NOMO-1 treated with DMSO at 0.1 percent for 48 hours (cell line): Measurements from ENCODE around the gene SMTN.
"Not testable (repeated sequence)": the region's sequence is repeated elsewhere in the genome, so short reads cannot be mapped to it uniquely, and the experiment has no call there.

Experiments
- DNase-seq: peaks from one replicate; lab custom pipeline; 2025; ENCODE audit not compliant: unreplicated experiment; lab: John Stamatoyannopoulos, UW

Gene SMTN

GRCh38 chr22:31069691-31070314 is 11.3 kb upstream of the SMTN start:
- DNase-seq = not testable (repeated sequence)

GRCh38 chr22:31073125-31073524 is 8.0 kb upstream of the SMTN start:
- DNase-seq = not testable (repeated sequence)

DNA sequence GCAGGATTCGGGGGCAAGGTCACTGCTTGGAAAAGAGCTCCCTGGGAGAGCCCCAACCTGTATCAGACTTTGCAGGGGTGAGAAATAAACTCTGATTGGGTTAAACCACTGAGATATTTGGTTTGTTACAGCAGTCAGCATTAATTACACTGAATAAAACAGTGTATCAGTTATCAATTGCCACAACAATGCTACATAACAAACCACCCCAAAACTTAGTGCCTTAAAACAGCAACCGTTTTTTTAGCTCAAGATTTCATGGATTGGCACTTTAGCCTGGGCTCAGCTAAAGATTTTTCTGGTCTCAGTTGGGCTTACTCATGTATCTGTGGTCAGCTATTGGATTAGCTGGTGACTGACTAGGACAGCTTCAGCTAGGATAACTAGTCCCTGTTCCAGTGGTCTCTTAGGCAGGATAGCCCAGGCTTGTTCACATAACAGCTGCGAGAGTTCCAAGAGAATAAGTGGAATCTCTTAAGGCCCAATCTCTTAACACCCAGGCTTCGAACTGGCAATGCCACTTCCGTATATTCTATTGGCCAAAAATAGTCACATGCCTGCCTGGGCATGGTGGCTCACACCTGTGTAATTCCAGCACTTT is 7.5 kb upstream of the SMTN start:
- DNase-seq = not testable (repeated sequence)

DNA sequence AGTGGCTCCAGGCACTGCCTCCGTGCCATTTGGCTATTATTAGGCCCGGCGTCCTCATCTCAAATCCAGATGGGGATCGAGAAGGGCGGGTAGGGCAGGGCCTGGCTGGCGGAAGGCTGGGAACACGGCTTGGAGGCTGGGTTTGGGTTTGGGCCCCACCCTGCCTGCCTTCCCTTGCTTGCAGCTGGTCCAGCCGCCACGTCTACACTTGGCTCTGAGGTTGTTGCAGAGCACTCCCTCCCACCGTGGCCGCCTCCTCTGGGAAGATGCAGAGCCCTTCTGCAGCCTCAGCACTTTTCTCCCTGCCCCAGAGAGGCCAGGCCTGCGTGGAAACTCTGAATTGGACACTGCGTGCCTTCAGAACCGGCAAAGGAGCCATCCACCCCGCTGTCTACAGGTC is 5.2 kb upstream of the SMTN start:
- no peak for DNase-seq

- DNase-seq = no peak
These were observed 3.4 kb upstream of the SMTN start for GRCh38 chr22:31077681-31078080.

GRCh38 chr22:31078389-31078788 is 2.7 kb upstream of the SMTN start:
- not testable (repeated sequence) for DNase-seq

DNA sequence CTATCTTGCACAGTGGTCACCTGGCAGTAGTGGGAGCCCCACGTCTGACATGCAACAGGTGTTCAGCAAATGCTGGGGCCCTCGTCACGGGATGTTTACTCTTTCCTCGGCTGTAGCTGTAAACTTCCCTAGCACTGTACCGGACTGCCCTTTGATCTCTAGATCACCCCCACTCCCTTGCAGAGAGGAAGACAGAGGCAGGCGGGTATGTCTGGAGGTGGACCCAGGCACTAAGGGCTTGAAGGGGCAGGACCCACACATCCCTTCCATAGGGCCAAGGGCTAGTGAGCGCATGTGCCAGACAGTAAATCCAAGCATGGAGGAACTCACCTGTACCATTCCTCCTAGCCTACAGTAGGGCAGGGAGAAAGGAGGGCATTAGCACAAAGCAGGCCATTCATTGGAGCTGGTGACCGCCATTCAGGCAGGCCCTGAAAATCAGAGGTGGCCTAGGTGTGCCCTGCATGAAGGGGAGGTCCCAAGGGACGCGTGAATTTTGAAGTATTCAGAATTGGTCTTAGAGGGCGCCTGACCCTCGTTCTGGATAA is 1.9 kb upstream of the SMTN start:
- no peak for DNase-seq

DNA sequence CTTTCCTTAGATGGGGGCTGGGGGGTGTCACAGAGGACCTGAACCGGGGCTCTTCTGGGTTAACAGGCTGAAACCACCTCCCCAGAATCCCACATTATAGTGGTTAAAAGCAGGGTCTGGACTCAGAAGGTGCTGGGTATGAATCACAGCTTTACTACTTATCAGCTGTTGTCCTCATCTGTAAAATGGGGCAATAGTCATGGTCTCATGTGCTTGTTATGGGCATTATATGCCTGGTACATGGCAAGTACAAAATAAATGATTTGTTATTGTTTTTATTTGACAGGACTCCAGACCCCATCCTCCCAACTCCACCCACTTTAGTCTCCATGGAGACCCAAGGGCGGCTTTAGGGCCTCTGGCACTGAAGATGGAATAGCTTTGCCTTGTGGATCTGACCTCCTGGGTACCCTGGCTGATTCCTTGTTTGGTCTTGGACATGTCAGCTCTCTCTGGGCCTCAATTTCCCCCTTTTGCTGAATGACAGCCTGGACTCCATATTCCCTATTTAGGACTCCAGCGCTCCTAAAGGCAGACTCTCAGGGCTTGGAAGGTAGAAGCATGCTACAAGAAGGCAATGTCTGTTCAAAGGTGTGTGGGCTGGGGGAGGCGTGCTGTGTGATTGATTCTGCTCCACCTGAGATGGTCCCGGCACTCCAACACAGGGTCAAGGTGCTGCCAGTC is 812 bp upstream of the SMTN start:
- no peak for DNase-seq

DNA sequence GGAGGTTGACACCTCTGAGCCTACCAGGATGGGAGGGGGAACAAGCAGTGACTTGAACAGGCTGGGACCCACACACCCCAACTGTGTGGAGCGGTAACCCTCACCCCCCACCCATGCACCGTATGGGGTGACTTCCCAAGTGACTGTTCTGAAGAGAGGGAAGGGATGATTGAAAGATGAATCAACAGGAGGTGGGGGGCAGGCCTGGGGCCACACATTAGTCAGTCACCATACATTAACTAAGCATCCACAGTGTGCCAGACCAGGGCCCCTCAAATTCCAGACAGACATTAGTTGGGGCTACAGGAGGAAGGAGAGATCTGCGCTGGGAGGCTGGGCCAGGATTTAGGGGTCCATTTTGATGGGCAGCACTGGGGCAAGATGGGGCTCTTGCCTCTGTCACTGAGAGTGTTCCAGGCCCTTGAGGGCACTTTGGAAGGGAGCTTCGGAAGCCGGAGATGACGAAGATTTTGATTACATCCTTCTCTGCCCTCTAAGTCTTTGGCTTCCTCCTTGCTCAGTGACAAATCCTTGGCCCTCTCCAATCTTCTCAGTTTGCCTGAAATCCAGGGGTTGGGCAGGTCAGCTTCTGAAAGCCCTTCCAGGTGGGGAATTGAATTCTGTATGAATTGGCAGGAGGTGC is 966 bp downstream of the SMTN start:
- DNase-seq = no peak

- DNase-seq = no peak
These were observed 1.7 kb downstream of the SMTN start for GRCh38 chr22:31082606-31083376.

- no peak for DNase-seq
These were observed 2.3 kb downstream of the SMTN start for GRCh38 chr22:31083377-31083768.

DNA sequence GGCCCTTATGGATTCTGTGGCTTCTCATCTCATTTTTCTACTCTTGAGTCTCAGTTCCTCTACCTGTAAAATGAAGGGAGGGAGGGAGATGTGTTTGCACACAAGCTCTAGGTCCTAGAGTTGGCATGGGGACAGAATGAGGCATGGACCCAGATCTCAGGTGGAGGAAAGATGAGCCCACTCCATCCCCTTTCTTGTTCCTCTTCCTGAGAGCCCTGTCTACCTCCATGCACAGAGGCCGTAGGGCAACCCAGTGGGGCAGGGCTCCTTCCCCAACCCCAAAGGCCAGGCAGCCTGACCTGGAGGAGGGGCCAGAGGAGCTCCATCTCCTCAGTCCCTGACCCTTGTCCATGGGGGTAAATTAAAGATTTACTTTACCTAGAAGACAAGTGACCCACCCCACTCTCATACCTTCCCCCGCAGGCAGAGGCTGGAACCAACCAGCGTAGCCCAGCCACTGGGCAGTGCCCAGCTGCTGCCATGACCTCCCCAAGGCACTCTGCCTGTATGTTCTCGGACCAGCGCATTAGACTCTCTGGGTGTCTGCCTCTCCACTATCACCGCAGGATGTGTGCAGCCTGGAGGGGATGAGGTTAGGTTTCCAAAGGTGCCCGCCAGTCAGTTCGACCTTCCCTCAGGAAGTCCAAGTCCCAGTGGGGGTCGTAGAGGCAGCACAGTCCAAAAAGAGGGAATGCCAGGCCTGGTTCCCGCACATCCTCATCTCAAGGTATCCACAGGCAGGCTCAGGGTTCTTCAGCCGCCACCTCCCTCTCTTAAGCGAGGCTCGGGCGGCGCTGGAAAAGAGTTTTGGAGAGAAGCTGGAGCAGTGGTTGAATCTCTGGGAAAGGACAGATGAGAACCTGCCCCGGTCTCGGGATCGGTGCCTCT is 3.0 kb downstream of the SMTN start:
- no peak for DNase-seq

GRCh38 chr22:31084811-31085492 is 3.8 kb downstream of the SMTN start:
- peak; percentile 75 for DNase-seq

DNA sequence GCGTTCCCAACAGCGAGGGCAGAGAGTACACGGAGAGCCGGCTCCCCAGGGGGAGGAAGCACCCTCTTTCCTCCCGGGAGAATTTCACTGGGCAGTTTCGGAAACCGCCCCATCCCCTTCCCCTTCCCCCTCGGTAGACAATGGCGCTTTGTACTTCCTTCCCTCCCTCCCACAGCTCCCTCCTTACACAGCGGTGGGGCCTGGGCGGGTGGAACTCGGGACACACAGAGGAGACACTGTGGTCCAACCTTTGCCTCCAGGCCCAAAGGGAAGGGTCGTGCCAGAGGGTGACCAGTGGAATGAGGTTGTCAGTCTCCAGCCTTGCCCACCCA is 4.3 kb downstream of the SMTN start:
- no peak for DNase-seq

GRCh38 chr22:31085928-31086327 is 4.8 kb downstream of the SMTN start:
- DNase-seq = no peak

DNA sequence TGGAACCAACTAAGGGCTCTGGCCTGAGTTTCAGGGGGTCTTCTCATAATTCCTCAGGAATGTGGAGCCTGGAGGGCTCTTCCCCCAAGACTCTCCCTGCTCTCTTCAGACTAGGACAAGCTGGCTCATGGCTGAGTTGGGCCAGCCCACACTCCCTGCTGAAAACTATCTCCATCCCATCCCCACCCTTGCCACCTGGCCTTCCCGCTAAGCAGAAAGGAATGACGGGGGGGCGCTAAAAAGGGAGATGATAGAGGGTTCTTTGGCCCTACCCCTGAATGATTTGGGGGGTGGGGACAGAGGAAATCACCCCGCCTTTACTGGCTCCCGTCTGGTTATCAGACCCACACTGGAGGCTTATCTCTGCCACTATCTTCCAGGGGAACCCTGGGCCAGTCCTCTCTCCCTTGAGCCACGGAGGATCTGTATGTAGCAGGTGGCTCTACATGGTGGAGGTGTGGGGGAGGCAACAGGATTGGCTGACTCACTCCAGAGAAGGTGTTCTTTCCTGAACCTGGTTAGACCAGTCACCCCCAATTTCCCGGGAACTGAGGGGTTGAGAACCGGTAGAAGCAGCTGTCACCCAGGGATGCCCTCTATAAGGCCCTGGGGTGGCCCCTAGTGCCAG is 5.7 kb downstream of the SMTN start:
- DNase-seq = no peak

GRCh38 chr22:31087744-31088215 is 6.7 kb downstream of the SMTN start:
- DNase-seq = no peak

DNA sequence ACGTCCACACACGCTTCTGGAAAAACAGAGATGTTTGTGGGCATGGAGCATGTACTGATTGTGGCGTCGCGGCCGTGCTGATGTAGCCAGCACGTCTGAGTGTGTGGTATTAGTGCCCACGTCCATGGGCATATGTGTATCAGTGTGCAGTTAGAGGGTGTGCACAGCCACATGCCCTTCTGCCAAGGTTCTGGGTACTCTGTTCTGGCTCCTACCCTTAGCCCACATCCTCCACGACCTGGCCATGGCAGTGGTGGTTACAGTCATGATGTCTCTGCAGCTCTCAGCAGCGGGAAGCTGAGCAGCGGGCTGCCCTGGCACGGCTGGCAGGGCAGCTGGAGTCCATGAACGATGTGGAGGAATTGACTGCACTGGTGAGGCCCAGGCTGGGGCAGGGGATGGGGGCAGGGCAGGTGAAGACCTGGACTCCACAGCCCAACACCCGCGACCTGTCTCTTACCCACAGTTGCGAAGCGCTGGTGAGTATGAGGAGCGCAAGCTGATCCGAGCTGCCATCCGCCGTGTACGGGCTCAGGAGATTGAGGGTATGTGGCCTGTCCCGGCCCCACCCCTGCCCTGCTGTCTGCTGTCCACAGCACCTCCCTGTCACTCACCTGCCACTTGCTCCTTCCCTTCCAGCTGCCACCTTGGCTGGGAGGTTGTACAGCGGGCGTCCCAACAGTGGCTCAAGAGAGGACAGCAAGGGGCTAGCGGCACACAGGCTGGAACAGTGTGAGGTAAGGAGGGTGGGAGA is 7.3 kb downstream of the SMTN start:
- DNase-seq = no peak
